ENCODE results near the gene TXNRD2.

- TF ChIP-seq, protein P1, sequence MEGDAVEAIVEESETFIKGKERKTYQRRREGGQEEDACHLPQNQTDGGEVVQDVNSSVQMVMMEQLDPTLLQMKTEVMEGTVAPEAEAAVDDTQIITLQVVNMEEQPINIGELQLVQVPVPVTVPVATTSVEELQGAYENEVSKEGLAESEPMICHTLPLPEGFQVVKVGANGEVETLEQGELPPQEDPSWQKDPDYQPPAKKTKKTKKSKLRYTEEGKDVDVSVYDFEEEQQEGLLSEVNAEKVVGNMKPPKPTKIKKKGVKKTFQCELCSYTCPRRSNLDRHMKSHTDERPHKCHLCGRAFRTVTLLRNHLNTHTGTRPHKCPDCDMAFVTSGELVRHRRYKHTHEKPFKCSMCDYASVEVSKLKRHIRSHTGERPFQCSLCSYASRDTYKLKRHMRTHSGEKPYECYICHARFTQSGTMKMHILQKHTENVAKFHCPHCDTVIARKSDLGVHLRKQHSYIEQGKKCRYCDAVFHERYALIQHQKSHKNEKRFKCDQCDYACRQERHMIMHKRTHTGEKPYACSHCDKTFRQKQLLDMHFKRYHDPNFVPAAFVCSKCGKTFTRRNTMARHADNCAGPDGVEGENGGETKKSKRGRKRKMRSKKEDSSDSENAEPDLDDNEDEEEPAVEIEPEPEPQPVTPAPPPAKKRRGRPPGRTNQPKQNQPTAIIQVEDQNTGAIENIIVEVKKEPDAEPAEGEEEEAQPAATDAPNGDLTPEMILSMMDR (conservative IDR thresholded peaks at IDR 0.05; ENCODE audit: low read depth in 2 of 2) = no peak
- no peak for TF ChIP-seq JUNB (IDR thresholded peaks at IDR 0.05; ENCODE audit: unreplicated experiment)
- no peak for TF ChIP-seq EZH2 (IDR thresholded peaks at IDR 0.05; ENCODE audit: low read depth, unreplicated experiment)
- no peak for TF ChIP-seq NANOG (IDR thresholded peaks at IDR 0.05; ENCODE audit: borderline replicate concordance)
- TF ChIP-seq ZNF114 (CRISPR knock-in tag; IDR thresholded peaks at IDR 0.05) = no peak
- no peak for TF ChIP-seq EZH2phosphoT487 (IDR thresholded peaks at IDR 0.05; ENCODE audit: unreplicated experiment)
- no peak for TF ChIP-seq REST (IDR thresholded peaks at IDR 0.05; ENCODE audit: unreplicated experiment)
- TF ChIP-seq POLR2AphosphoS5 (IDR thresholded peaks at IDR 0.05; ENCODE audit: low read depth) = no peak
These were observed 34.1 kb upstream of the TXNRD2 start for GRCh38 chr22:19975707-19976035.
